H9 (cell line): ENCODE results near the gene TNFAIP8L1. TPM values are rescaled to one million over a fixed set of nuclear protein-coding genes. Genes with fewer than 3 reads are reported as not detected.

Experiments
- DNase-seq: peaks from one replicate; pipeline ENCODE4 v3.0.0-alpha.2; 2017
- H2AFZ ChIP-seq: one replicate; pipeline ENCODE4 v1.6.1; 2013; ENCODE audit warnings: mild to moderate bottlenecking, low read length, control low read depth, moderate library complexity
- H2AK5ac ChIP-seq: 2 replicates; pipeline ENCODE4 v1.6.1; 2013; ENCODE audit warnings: low read length, control low read depth, mixed read lengths; ENCODE audit not compliant: insufficient read length
- H2BK120ac ChIP-seq: one replicate; pipeline ENCODE4 v1.6.1; 2013; ENCODE audit warnings: low read depth, mild to moderate bottlenecking, low read length, control low read depth, inconsistent platforms; ENCODE audit not compliant: poor library complexity, severe bottlenecking
- H2BK12ac ChIP-seq: 2 replicates; pipeline ENCODE4 v1.6.1; 2013; ENCODE audit warnings: low read length, control low read depth, mixed read lengths, low read depth; ENCODE audit not compliant: insufficient read length
- H2BK15ac ChIP-seq: 2 replicates; pipeline ENCODE4 v1.6.1; 2013; ENCODE audit warnings: low read depth, low read length, control low read depth
- H2BK20ac ChIP-seq: one replicate; pipeline ENCODE4 v1.6.1; 2013; ENCODE audit warnings: low read depth, mild to moderate bottlenecking, low read length, control low read depth, inconsistent platforms; ENCODE audit not compliant: poor library complexity, severe bottlenecking
- H2BK5ac ChIP-seq: 2 replicates; pipeline ENCODE4 v1.6.1; 2013; ENCODE audit warnings: low read length, control low read depth, mixed read lengths; ENCODE audit not compliant: insufficient read length
- H3K14ac ChIP-seq: 2 replicates; pipeline ENCODE4 v1.6.1; 2013; ENCODE audit warnings: low read length, control low read depth; ENCODE audit not compliant: insufficient read depth
- H3K18ac ChIP-seq: 2 replicates; pipeline ENCODE4 v1.6.1; 2013; ENCODE audit warnings: low read depth, mild to moderate bottlenecking, mixed read lengths, low read length, control low read depth; ENCODE audit not compliant: insufficient read length
- H3K23ac ChIP-seq: 2 replicates; pipeline ENCODE4 v1.6.1; 2013; ENCODE audit warnings: low read length, control low read depth, mixed read lengths, low read depth; ENCODE audit not compliant: insufficient read length
- H3K23me2 ChIP-seq: 2 replicates; pipeline ENCODE4 v1.6.1; 2013; ENCODE audit warnings: low read depth, mild to moderate bottlenecking, mixed read lengths, low read length, control low read depth; ENCODE audit not compliant: insufficient read length, poor library complexity, severe bottlenecking
- H3K27ac ChIP-seq: 2 replicates; pipeline ENCODE4 v1.5.1; 2013; ENCODE audit warnings: low read length, control low read depth, mixed read lengths, low read depth; ENCODE audit not compliant: insufficient read length
- H3K27me3 ChIP-seq: 2 replicates; pipeline ENCODE4 v1.6.1; 2013; ENCODE audit warnings: low read length, control low read depth, inconsistent platforms; ENCODE audit not compliant: insufficient read depth
- H3K4ac ChIP-seq: 2 replicates; pipeline ENCODE4 v1.6.1; 2013; ENCODE audit warnings: low read depth, mild to moderate bottlenecking, control low read depth, inconsistent platforms, low read length, moderate library complexity
- H3K4me1 ChIP-seq: 2 replicates; pipeline ENCODE4 v1.6.1; 2013; ENCODE audit warnings: low read length, control low read depth, inconsistent platforms; ENCODE audit not compliant: insufficient read depth
- H3K4me2 ChIP-seq: 2 replicates; pipeline ENCODE4 v1.6.1; 2013; ENCODE audit warnings: low read length, control low read depth, mixed read lengths; ENCODE audit not compliant: insufficient read length, insufficient read depth
- H3K56ac ChIP-seq: 2 replicates; pipeline ENCODE4 v1.6.1; 2013; ENCODE audit warnings: low read depth, mild to moderate bottlenecking, mixed read lengths, low read length, control low read depth; ENCODE audit not compliant: insufficient read length
- H3K79me1 ChIP-seq: 2 replicates; pipeline ENCODE4 v1.6.1; 2013; ENCODE audit warnings: low read depth, mild to moderate bottlenecking, moderate library complexity, low read length, control low read depth, inconsistent platforms; ENCODE audit not compliant: insufficient read depth, poor library complexity, severe bottlenecking
- H3K79me2 ChIP-seq: 2 replicates; pipeline ENCODE4 v1.6.1; 2013; ENCODE audit warnings: low read length, control low read depth, inconsistent platforms; ENCODE audit not compliant: insufficient read depth
- H3K9ac ChIP-seq: 2 replicates; pipeline ENCODE4 v1.6.1; 2013; ENCODE audit warnings: low read length, control low read depth, mixed read lengths; ENCODE audit not compliant: insufficient read length; ENCODE audit errors: extremely low read depth
- H3K9me3 ChIP-seq: one replicate; pipeline ENCODE4 v1.6.1; 2013; ENCODE audit warnings: low read depth, low read length, inconsistent platforms; ENCODE audit not compliant: control insufficient read depth
- H3T11ph ChIP-seq: one replicate; pipeline ENCODE4 v1.6.1; 2013; ENCODE audit warnings: mild to moderate bottlenecking, low read length, control low read depth, inconsistent platforms
- H4K20me1 ChIP-seq: one replicate; pipeline ENCODE4 v1.6.1; 2013; ENCODE audit not compliant: control insufficient read depth, insufficient read length, insufficient read depth
- H4K5ac ChIP-seq: 2 replicates; pipeline ENCODE4 v1.6.1; 2013; ENCODE audit warnings: low read depth, mild to moderate bottlenecking, mixed read lengths, low read length, control low read depth; ENCODE audit not compliant: insufficient read length
- H4K8ac ChIP-seq: replicated peaks from 2 replicates; pipeline ENCODE4 v1.6.1; 2013; ENCODE audit warnings: low read length, control low read depth, mixed read lengths, low read depth; ENCODE audit not compliant: insufficient read length
- H4K91ac ChIP-seq: 2 replicates; pipeline ENCODE4 v1.6.1; 2013; ENCODE audit warnings: low read depth, mild to moderate bottlenecking, moderate library complexity, mixed read lengths, low read length, control low read depth; ENCODE audit not compliant: insufficient read length
- H3K27ac Mint-ChIP-seq, 3 experiments: 2 replicates in 2 of 3; 3 replicates in 1 of 3; pipeline ENCODE4 v1.8.0; 2020 to 2021; ENCODE audit warnings: mixed read lengths in 3 of 3, mild to moderate bottlenecking in 1 of 3, moderate library complexity in 1 of 3
- H3K27me3 Mint-ChIP-seq: 2 replicates; pipeline ENCODE4 v1.8.0; 2021; ENCODE audit warnings: low read depth, mild to moderate bottlenecking, moderate library complexity, mixed read lengths
- H3K36me3 Mint-ChIP-seq, 3 experiments: 2 replicates in 2 of 3; 3 replicates in 1 of 3; pipeline ENCODE4 v1.8.0; 2020 to 2021; ENCODE audit warnings: low read depth in 3 of 3, mixed read lengths in 3 of 3; ENCODE audit not compliant: insufficient read depth in 1 of 3
- H3K4me1 Mint-ChIP-seq, 2 experiments: 2 replicates each; pipeline ENCODE4 v1.8.0; 2020; ENCODE audit warnings: mixed read lengths in 2 of 2
- H3K4me3 Mint-ChIP-seq, 2 experiments: 2 replicates in 1 of 2; 3 replicates in 1 of 2; pipeline ENCODE4 v1.8.0; 2020 to 2021; ENCODE audit warnings: mild to moderate bottlenecking in 2 of 2, mixed read lengths in 2 of 2, moderate library complexity in 1 of 2
- H3K9me3 Mint-ChIP-seq, 2 experiments: 2 replicates in 1 of 2; 3 replicates in 1 of 2; pipeline ENCODE4 v1.8.0; 2020; ENCODE audit warnings: mild to moderate bottlenecking in 2 of 2, mixed read lengths in 2 of 2, moderate library complexity in 1 of 2
- WGBS: extraction: QIAGEN DNeasy Blood & Tissue Kit; methylation state at CpG from one replicate; pipeline ENCODE4 v1.1.7; 2013; ENCODE audit warnings: missing lambda C conversion rate, low lambda C conversion rate, mixed read lengths; ENCODE audit not compliant: insufficient read length; ENCODE audit errors: extremely low coverage; 5-methylcytosine and 5-hydroxymethylcytosine counted together
- total RNA-seq: library from RNA; stranded (reverse); gene quantifications from 2 replicates; pipeline ENCODE4 v1.2.1, GENCODE V29; 2021
- TF ChIP-seq, protein P1 (sequence below): fragments of 200-600 bp; sonication (generic); conservative IDR thresholded peaks from 3 replicates; pipeline ENCODE4 v1.8.0; 2021; ENCODE audit warnings: antibody characterized with exemption, mild to moderate bottlenecking

The TNFAIP8L1 gene
- total RNA-seq, 1 experiment from 2014 or later: 4.2 TPM

DNA sequence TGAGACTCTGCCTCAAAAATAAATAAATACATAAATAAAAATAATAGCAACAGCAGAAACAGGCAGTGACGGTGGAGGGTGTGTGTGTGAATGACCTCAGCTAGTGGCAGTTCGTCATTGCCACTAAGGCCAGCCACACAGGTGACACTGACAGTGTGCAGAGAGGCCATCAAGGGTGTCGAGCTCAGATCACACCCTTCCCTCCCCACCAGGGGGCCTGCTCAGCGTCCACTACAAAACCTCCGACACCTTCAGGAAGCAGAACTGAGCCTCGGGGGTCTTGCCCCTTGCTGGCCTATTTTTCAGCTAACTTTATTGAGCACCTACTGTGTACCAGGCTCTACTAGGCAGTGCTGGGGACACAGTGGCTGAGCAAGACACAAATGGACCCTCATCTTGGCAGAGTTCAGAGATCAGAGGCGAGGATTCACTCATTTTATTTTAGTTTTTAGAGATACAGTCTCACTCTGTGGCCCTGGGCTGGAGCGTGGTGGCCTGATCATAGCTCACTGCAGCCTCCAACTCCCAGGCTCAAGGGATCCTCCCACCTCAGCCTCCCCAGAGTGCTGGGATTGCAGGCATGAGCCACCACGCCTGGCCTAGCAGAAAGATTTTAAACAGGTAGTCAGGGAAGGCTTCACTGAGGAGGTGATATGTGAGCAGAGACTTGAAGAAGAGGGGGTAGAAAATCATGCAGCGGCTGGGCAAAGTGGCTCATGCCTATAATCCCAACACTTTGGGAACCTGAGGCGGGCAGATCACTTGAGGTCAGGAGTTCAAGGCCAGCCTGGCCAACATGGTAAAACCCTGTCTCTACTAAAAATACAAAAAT lies 49.5 kb upstream of the TNFAIP8L1 start:
- Histone ChIP-seq H3K27me3 (no peaks in the 10 kb centered on the region; the same call in 1 of the 2 replicates), H3K9me3 (no peaks in the 10 kb centered on the region), H3K4me2 (no peak overlapping the region), H3K79me1 (no peaks in the 10 kb centered on the region), H3K14ac (no peak overlapping the region), H2BK15ac (no peak overlapping the region), H4K91ac (no peak overlapping the region), H3K9ac (no peak overlapping the region), H3K27ac (no peak overlapping the region), H3T11ph (no peak overlapping the region), H2BK20ac (no peak overlapping the region), H2BK120ac (no peak overlapping the region), H3K4ac (no peak overlapping the region), H3K4me1 (no peaks in the 10 kb centered on the region), H4K20me1 (no peaks in the 10 kb centered on the region), H3K18ac (no peak overlapping the region), H2BK5ac (no peak overlapping the region), H3K56ac (no peak overlapping the region), H3K23ac (no peak overlapping the region), H2AFZ (no peak overlapping the region), H2AK5ac (no peak overlapping the region), H4K8ac (no peak overlapping the region), H2BK12ac (no peak overlapping the region), H4K5ac (no peak overlapping the region), H3K23me2 (peaks cover 3% of the 10 kb centered on the region), H3K79me2 (no peaks in the 10 kb centered on the region)
- Mint-ChIP-seq H3K4me3 (peak overlapping the region in 1 of 2 experiments; percentile 20; a peak in 1 of 5 replicates), H3K4me1 (peaks cover 5 to 45% of the 10 kb centered on the region in 2 experiments), H3K27me3 (peaks cover 61% of the 10 kb centered on the region), H3K27ac (peak overlapping the region in 1 of 3 experiments; percentile 12; a peak in 2 of 7 replicates), H3K36me3 (no peaks in the 10 kb centered on the region), H3K9me3 (no peaks in the 10 kb centered on the region; a peak in 2 of 5 replicates)
- no CpG with 5 or more reads among the region's 11 CpGs for WGBS
- no peak for DNase-seq
- TF ChIP-seq, protein P1, sequence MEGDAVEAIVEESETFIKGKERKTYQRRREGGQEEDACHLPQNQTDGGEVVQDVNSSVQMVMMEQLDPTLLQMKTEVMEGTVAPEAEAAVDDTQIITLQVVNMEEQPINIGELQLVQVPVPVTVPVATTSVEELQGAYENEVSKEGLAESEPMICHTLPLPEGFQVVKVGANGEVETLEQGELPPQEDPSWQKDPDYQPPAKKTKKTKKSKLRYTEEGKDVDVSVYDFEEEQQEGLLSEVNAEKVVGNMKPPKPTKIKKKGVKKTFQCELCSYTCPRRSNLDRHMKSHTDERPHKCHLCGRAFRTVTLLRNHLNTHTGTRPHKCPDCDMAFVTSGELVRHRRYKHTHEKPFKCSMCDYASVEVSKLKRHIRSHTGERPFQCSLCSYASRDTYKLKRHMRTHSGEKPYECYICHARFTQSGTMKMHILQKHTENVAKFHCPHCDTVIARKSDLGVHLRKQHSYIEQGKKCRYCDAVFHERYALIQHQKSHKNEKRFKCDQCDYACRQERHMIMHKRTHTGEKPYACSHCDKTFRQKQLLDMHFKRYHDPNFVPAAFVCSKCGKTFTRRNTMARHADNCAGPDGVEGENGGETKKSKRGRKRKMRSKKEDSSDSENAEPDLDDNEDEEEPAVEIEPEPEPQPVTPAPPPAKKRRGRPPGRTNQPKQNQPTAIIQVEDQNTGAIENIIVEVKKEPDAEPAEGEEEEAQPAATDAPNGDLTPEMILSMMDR: peak; percentile 43
